ENCODE results near the gene HSD17B11.

The HSD17B11 gene

GRCh38 chr4:87370068-87370467 lies 20.9 kb downstream of the HSD17B11 start:
- Histone ChIP-seq H3K27me3 (ENCODE audit: insufficient read depth, insufficient read length) (no peaks in the 10 kb centered on the region), H3K36me3 (ENCODE audit: insufficient read depth, insufficient read length, low read length) (peaks cover 63% of the 10 kb centered on the region), H3K4me3 (ENCODE audit: insufficient read length, low read depth) (no peak overlapping the region), H3K4me1 (ENCODE audit: insufficient read depth, insufficient read length) (no peaks in the 10 kb centered on the region), H3K9ac (ENCODE audit: insufficient read length, low read depth) (no peak overlapping the region), H3K9me3 (ENCODE audit: insufficient read depth, low read length) (no peaks in the 10 kb centered on the region)
- no peak for DNase-seq (ENCODE audit: low read depth, low spot score)
- no peak for TF ChIP-seq SUZ12 (IDR thresholded peaks at IDR 0.05; ENCODE audit: extremely low read depth, insufficient read depth, insufficient read length)
- no peak for TF ChIP-seq YY1 (IDR thresholded peaks at IDR 0.05; ENCODE audit: insufficient read depth, insufficient read length)
- no peak for TF ChIP-seq ZNF274 (IDR thresholded peaks at IDR 0.05; ENCODE audit: low read depth, low read length)

DNA sequence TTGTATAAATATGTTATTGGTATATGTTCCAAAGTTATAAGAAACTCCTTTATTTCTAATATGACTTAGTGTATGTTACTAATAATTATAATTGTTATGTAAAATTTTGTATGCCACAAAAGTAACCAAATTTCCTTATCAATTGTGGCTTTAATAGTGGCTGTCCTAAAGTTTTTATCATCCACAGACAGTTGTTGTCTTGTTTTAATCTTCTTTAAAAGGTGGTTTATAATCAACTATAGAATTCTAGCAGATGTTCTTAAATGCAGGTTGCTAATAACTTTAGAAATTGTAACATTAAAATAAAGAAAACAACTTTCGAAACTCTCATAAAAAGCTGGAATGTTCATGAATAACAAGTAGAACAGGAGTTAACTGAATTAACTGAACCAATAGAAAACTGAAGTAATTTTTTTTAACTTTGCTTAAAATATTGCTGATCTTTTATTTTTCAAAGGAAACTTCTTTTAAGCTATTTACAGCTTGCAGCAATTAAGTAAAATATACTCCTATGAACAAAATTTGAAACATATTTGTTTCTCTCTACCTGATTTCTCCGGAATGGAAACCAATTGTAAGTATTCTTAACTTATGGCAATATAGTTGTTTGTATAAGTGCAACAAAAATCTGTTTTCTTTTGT lies 24.3 kb downstream of the HSD17B11 start:
- Histone ChIP-seq H3K4me3 (ENCODE audit: insufficient read length, low read depth) (no peak overlapping the region), H3K27me3 (ENCODE audit: insufficient read depth, insufficient read length) (no peaks in the 10 kb centered on the region), H3K4me1 (ENCODE audit: insufficient read depth, insufficient read length) (no peaks in the 10 kb centered on the region), H3K36me3 (ENCODE audit: insufficient read depth, insufficient read length, low read length) (peaks cover 62% of the 10 kb centered on the region), H3K9ac (ENCODE audit: insufficient read length, low read depth) (no peak overlapping the region), H3K9me3 (ENCODE audit: insufficient read depth, low read length) (no peaks in the 10 kb centered on the region)
- no peak for TF ChIP-seq SUZ12 (IDR thresholded peaks at IDR 0.05; ENCODE audit: extremely low read depth, insufficient read depth, insufficient read length)
- TF ChIP-seq YY1 (IDR thresholded peaks at IDR 0.05; ENCODE audit: insufficient read depth, insufficient read length), result no peak
- TF ChIP-seq ZNF274 (IDR thresholded peaks at IDR 0.05; ENCODE audit: low read depth, low read length), result no peak
- no peak for DNase-seq (ENCODE audit: low read depth, low spot score)

- H3K36me3 ChIP-seq (ENCODE audit: insufficient read depth, insufficient read length, low read length), result peaks cover 59% of the 10 kb centered on the region
These were observed 25.6 kb downstream of the HSD17B11 start for GRCh38 chr4:87365348-87365747.

GRCh38 chr4:87363552-87363951 lies 27.4 kb downstream of the HSD17B11 start:
- H3K36me3 ChIP-seq (ENCODE audit: insufficient read depth, insufficient read length, low read length), result peaks cover 59% of the 10 kb centered on the region
- no peaks in the 10 kb centered on the region for H3K4me1 ChIP-seq (ENCODE audit: insufficient read depth, insufficient read length)
- no peak for TF ChIP-seq ZNF274 (IDR thresholded peaks at IDR 0.05; ENCODE audit: low read depth, low read length)
- TF ChIP-seq SUZ12 (IDR thresholded peaks at IDR 0.05; ENCODE audit: extremely low read depth, insufficient read depth, insufficient read length), result no peak
- no peak for TF ChIP-seq YY1 (IDR thresholded peaks at IDR 0.05; ENCODE audit: insufficient read depth, insufficient read length)
- H3K9ac ChIP-seq (ENCODE audit: insufficient read length, low read depth), result no peak overlapping the region
- H3K27me3 ChIP-seq (ENCODE audit: insufficient read depth, insufficient read length), result no peaks in the 10 kb centered on the region
- H3K9me3 ChIP-seq (ENCODE audit: insufficient read depth, low read length), result no peaks in the 10 kb centered on the region
- no peak overlapping the region for H3K4me3 ChIP-seq (ENCODE audit: insufficient read length, low read depth)
- no peak for DNase-seq (ENCODE audit: low read depth, low spot score)

More at GRCh38 chr4:87365348-87365747, 25.6 kb downstream of the HSD17B11 start:
- no peaks in the 10 kb centered on the region for H3K9me3 ChIP-seq (ENCODE audit: insufficient read depth, low read length)
- no peaks in the 10 kb centered on the region for H3K27me3 ChIP-seq (ENCODE audit: insufficient read depth, insufficient read length)
- no peak for TF ChIP-seq YY1 (IDR thresholded peaks at IDR 0.05; ENCODE audit: insufficient read depth, insufficient read length)
- no peak for TF ChIP-seq SUZ12 (IDR thresholded peaks at IDR 0.05; ENCODE audit: extremely low read depth, insufficient read depth, insufficient read length)
- TF ChIP-seq ZNF274 (IDR thresholded peaks at IDR 0.05; ENCODE audit: low read depth, low read length), result no peak
- no peak overlapping the region for H3K9ac ChIP-seq (ENCODE audit: insufficient read length, low read depth)
- no peak for DNase-seq (ENCODE audit: low read depth, low spot score)
- H3K4me1 ChIP-seq (ENCODE audit: insufficient read depth, insufficient read length), result no peaks in the 10 kb centered on the region
- H3K4me3 ChIP-seq (ENCODE audit: insufficient read length, low read depth), result no peak overlapping the region

GRCh38 chr4:87360338-87360935 lies 30.6 kb downstream of the HSD17B11 start:
- peaks cover 46% of the 10 kb centered on the region for H3K36me3 ChIP-seq (ENCODE audit: insufficient read depth, insufficient read length, low read length)
- no peaks in the 10 kb centered on the region for H3K27me3 ChIP-seq (ENCODE audit: insufficient read depth, insufficient read length)
- no peaks in the 10 kb centered on the region for H3K4me1 ChIP-seq (ENCODE audit: insufficient read depth, insufficient read length)
- TF ChIP-seq SUZ12 (IDR thresholded peaks at IDR 0.05; ENCODE audit: extremely low read depth, insufficient read depth, insufficient read length), result no peak
- no peak for TF ChIP-seq YY1 (IDR thresholded peaks at IDR 0.05; ENCODE audit: insufficient read depth, insufficient read length)
- TF ChIP-seq ZNF274 (IDR thresholded peaks at IDR 0.05; ENCODE audit: low read depth, low read length), result no peak
- H3K9me3 ChIP-seq (ENCODE audit: insufficient read depth, low read length), result no peaks in the 10 kb centered on the region
- DNase-seq (ENCODE audit: low read depth, low spot score), result no peak
- no peak overlapping the region for H3K4me3 ChIP-seq (ENCODE audit: insufficient read length, low read depth)
- no peak overlapping the region for H3K9ac ChIP-seq (ENCODE audit: insufficient read length, low read depth)

DNA sequence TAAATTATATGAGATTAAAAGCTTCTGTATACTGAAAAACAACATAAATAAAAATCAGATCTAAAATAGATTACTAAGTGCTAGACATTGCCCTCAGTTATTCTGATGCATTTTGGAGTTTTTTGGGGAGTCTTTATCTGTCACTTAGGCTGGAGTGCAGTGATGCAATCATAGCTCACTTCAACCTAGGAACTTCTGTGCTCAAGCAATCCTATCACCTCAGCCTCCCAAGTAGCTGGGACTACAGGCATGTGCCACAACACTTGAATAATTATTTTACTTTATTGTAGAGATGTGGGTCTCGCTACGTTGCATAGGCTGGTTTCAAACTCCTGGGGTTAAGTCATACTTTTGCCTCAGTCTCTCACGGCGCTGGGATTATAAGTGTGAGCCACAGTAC lies 31.7 kb downstream of the HSD17B11 start:
- DNase-seq (ENCODE audit: low read depth, low spot score), result no peak
- H3K36me3 ChIP-seq (ENCODE audit: insufficient read depth, insufficient read length, low read length), result peaks cover 44% of the 10 kb centered on the region
- no peak for TF ChIP-seq YY1 (IDR thresholded peaks at IDR 0.05; ENCODE audit: insufficient read depth, insufficient read length)
- no peak for TF ChIP-seq SUZ12 (IDR thresholded peaks at IDR 0.05; ENCODE audit: extremely low read depth, insufficient read depth, insufficient read length)
- no peak for TF ChIP-seq ZNF274 (IDR thresholded peaks at IDR 0.05; ENCODE audit: low read depth, low read length)

GRCh38 chr4:87356832-87357526 lies 34.0 kb downstream of the HSD17B11 start:
- Histone ChIP-seq H3K9ac (ENCODE audit: insufficient read length, low read depth) (no peak overlapping the region), H3K9me3 (ENCODE audit: insufficient read depth, low read length) (no peaks in the 10 kb centered on the region), H3K27me3 (ENCODE audit: insufficient read depth, insufficient read length) (no peaks in the 10 kb centered on the region), H3K36me3 (ENCODE audit: insufficient read depth, insufficient read length, low read length) (peaks cover 41% of the 10 kb centered on the region), H3K4me1 (ENCODE audit: insufficient read depth, insufficient read length) (no peaks in the 10 kb centered on the region), H3K4me3 (ENCODE audit: insufficient read length, low read depth) (no peak overlapping the region)
- TF ChIP-seq YY1 (IDR thresholded peaks at IDR 0.05; ENCODE audit: insufficient read depth, insufficient read length), result no peak
- no peak for DNase-seq (ENCODE audit: low read depth, low spot score)

More for the DNA sequence above, 31.7 kb downstream of the HSD17B11 start:
- no peak overlapping the region for H3K4me3 ChIP-seq (ENCODE audit: insufficient read length, low read depth)
- H3K9ac ChIP-seq (ENCODE audit: insufficient read length, low read depth), result no peak overlapping the region
- H3K27me3 ChIP-seq (ENCODE audit: insufficient read depth, insufficient read length), result no peaks in the 10 kb centered on the region
- no peaks in the 10 kb centered on the region for H3K4me1 ChIP-seq (ENCODE audit: insufficient read depth, insufficient read length)
- H3K9me3 ChIP-seq (ENCODE audit: insufficient read depth, low read length), result no peaks in the 10 kb centered on the region

All from NT2/D1 (cell line).